Stimulated activated naive B cell treated with anti-CD40 and anti-IgM and Interleukin-4, amounts not matched to agents 10 μg/mL and 1 μg/mL and 100 μg/mL, for 72 hours (primary cell): ENCODE measurements around the gene SAT1.

Experiments
- ATAC-seq, 2 donors: fragments of 150-1000 bp; cut with Tn5 transposase; replicated peaks; 2 replicates each; pipeline ENCODE4 v1.10.0; 2021; ENCODE audit warnings: moderate library complexity in 1 of 2
- DNase-seq: peaks from one replicate; pipeline ENCODE4 v3.0.0; 2021
- H3K27ac Mint-ChIP-seq: one replicate; pipeline ENCODE4 v1.8.0; 2022; ENCODE audit warnings: mild to moderate bottlenecking, mixed read lengths
- H3K27me3 Mint-ChIP-seq, 2 donors: one replicate each; pipeline ENCODE4 v1.8.0; 2022; ENCODE audit warnings: mixed read lengths in 2 of 2
- H3K36me3 Mint-ChIP-seq, 2 donors: one replicate each; pipeline ENCODE4 v1.8.0; 2022; ENCODE audit warnings: mixed read lengths in 2 of 2, mild to moderate bottlenecking in 1 of 2
- H3K4me1 Mint-ChIP-seq, 2 donors: one replicate each; pipeline ENCODE4 v1.8.0; 2022; ENCODE audit warnings: mixed read lengths in 2 of 2, mild to moderate bottlenecking in 1 of 2
- H3K4me3 Mint-ChIP-seq, 2 donors: one replicate each; pipeline ENCODE4 v1.8.0; 2022; ENCODE audit warnings: mild to moderate bottlenecking in 2 of 2, mixed read lengths in 2 of 2, moderate library complexity in 1 of 2
- H3K9me3 Mint-ChIP-seq, 2 donors: one replicate each; pipeline ENCODE4 v1.8.0; 2022; ENCODE audit warnings: mixed read lengths in 2 of 2, mild to moderate bottlenecking in 1 of 2

SAT1 gene

GRCh38 chrX:23810279-23810678 lies 27.3 kb downstream of the SAT1 start:
- Mint-ChIP-seq H3K36me3 (peaks cover 3% of the 10 kb centered on the region in 2 donors), H3K27ac (no peak overlapping the region), H3K4me3 (peak overlapping the region in 1 of 2 donors; percentile 4), H3K27me3 (no peaks in the 10 kb centered on the region), H3K9me3 (no peaks in the 10 kb centered on the region), H3K4me1 (peaks cover 2 to 13% of the 10 kb centered on the region in 2 donors)
- ATAC-seq (no peak), DNase-seq (no peak)

GRCh38 chrX:23811108-23811651 lies 28.2 kb downstream of the SAT1 start:
- ATAC-seq (peak; percentile 53 to 57), DNase-seq (no peak)
- Mint-ChIP-seq H3K36me3 (peaks cover 3% of the 10 kb centered on the region in 2 donors), H3K27ac (no peak overlapping the region), H3K4me1 (peaks cover 2 to 13% of the 10 kb centered on the region in 2 donors), H3K9me3 (no peaks in the 10 kb centered on the region), H3K27me3 (no peaks in the 10 kb centered on the region), H3K4me3 (peak overlapping the region; percentile 12 to 56)

GRCh38 chrX:23811656-23812055 lies 28.7 kb downstream of the SAT1 start:
- peak overlapping the region; percentile 12 to 56 for H3K4me3 Mint-ChIP-seq
- no peak overlapping the region for H3K27ac Mint-ChIP-seq
- H3K4me1 Mint-ChIP-seq = peaks cover 2 to 13% of the 10 kb centered on the region in 2 donors
- DNase-seq (no peak), ATAC-seq (peak in 1 of 2 donors; percentile 22)
- no peaks in the 10 kb centered on the region for H3K9me3 Mint-ChIP-seq
- H3K36me3 Mint-ChIP-seq = peaks cover 3% of the 10 kb centered on the region in 2 donors
- no peaks in the 10 kb centered on the region for H3K27me3 Mint-ChIP-seq

- DNase-seq (no peak), ATAC-seq (no peak)
- Mint-ChIP-seq H3K4me3 (no peak overlapping the region), H3K27me3 (no peaks in the 10 kb centered on the region), H3K36me3 (peaks cover 3% of the 10 kb centered on the region in 2 donors), H3K4me1 (peaks cover 8 to 18% of the 10 kb centered on the region in 2 donors), H3K9me3 (no peaks in the 10 kb centered on the region), H3K27ac (no peak overlapping the region)
These were observed 30.8 kb downstream of the SAT1 start for GRCh38 chrX:23813808-23814207.

- DNase-seq (no peak), ATAC-seq (no peak)
- Mint-ChIP-seq H3K4me1 (peaks cover 8 to 18% of the 10 kb centered on the region in 2 donors), H3K9me3 (no peaks in the 10 kb centered on the region), H3K4me3 (no peak overlapping the region), H3K36me3 (peaks cover 3% of the 10 kb centered on the region in 2 donors), H3K27me3 (no peaks in the 10 kb centered on the region), H3K27ac (no peak overlapping the region)
These were observed 32.4 kb downstream of the SAT1 start for GRCh38 chrX:23815376-23815775.

- DNase-seq = no peak
- Mint-ChIP-seq H3K4me3 (no peak overlapping the region), H3K36me3 (peaks cover 3% of the 10 kb centered on the region in 2 donors), H3K27ac (no peak overlapping the region), H3K4me1 (peaks cover 8 to 12% of the 10 kb centered on the region in 2 donors), H3K9me3 (no peaks in the 10 kb centered on the region), H3K27me3 (no peaks in the 10 kb centered on the region)
- no peak for ATAC-seq
These were observed 33.2 kb downstream of the SAT1 start for GRCh38 chrX:23816179-23816578.

- peaks cover 3% of the 10 kb centered on the region in 2 donors for H3K36me3 Mint-ChIP-seq
- no peaks in the 10 kb centered on the region for H3K27me3 Mint-ChIP-seq
- no peak overlapping the region for H3K4me3 Mint-ChIP-seq
- H3K9me3 Mint-ChIP-seq = no peaks in the 10 kb centered on the region
- no peak for DNase-seq
- peak overlapping the region; percentile 89 for H3K27ac Mint-ChIP-seq
- no peak for ATAC-seq
- peaks cover 5 to 6% of the 10 kb centered on the region in 2 donors for H3K4me1 Mint-ChIP-seq
These were observed 35.0 kb downstream of the SAT1 start for GRCh38 chrX:23817979-23818336.

GRCh38 chrX:23819385-23820234 lies 36.6 kb downstream of the SAT1 start:
- no peaks in the 10 kb centered on the region for H3K27me3 Mint-ChIP-seq
- no peak for DNase-seq
- peaks cover 5 to 6% of the 10 kb centered on the region in 2 donors for H3K4me1 Mint-ChIP-seq
- H3K4me3 Mint-ChIP-seq = no peak overlapping the region
- no peaks in the 10 kb centered on the region for H3K9me3 Mint-ChIP-seq
- no peak overlapping the region for H3K27ac Mint-ChIP-seq
- no peak for ATAC-seq
- no peaks in the 10 kb centered on the region for H3K36me3 Mint-ChIP-seq

- Mint-ChIP-seq H3K4me3 (no peak overlapping the region), H3K9me3 (no peaks in the 10 kb centered on the region), H3K36me3 (no peaks in the 10 kb centered on the region), H3K4me1 (peaks cover 5 to 6% of the 10 kb centered on the region in 2 donors), H3K27ac (no peak overlapping the region), H3K27me3 (no peaks in the 10 kb centered on the region)
- ATAC-seq (no peak), DNase-seq (no peak)
These were observed 37.3 kb downstream of the SAT1 start for GRCh38 chrX:23820235-23820782.

- Mint-ChIP-seq H3K4me1 (peaks cover 5% of the 10 kb centered on the region in 2 donors), H3K9me3 (no peaks in the 10 kb centered on the region), H3K27me3 (no peaks in the 10 kb centered on the region), H3K4me3 (no peak overlapping the region), H3K27ac (no peak overlapping the region), H3K36me3 (no peaks in the 10 kb centered on the region)
- ATAC-seq (no peak), DNase-seq (no peak)
These were observed 38.9 kb downstream of the SAT1 start for GRCh38 chrX:23821847-23822246.

GRCh38 chrX:23822397-23822796 lies 39.4 kb downstream of the SAT1 start:
- H3K4me1 Mint-ChIP-seq = peaks cover 0 to under 1% of the 10 kb centered on the region in 2 donors
- no peaks in the 10 kb centered on the region for H3K27me3 Mint-ChIP-seq
- H3K4me3 Mint-ChIP-seq = no peak overlapping the region
- H3K9me3 Mint-ChIP-seq = no peaks in the 10 kb centered on the region
- DNase-seq (no peak), ATAC-seq (no peak)
- no peak overlapping the region for H3K27ac Mint-ChIP-seq
- no peaks in the 10 kb centered on the region for H3K36me3 Mint-ChIP-seq

GRCh38 chrX:23822841-23823240 lies 39.9 kb downstream of the SAT1 start:
- ATAC-seq (no peak), DNase-seq (no peak)
- H3K36me3 Mint-ChIP-seq = no peaks in the 10 kb centered on the region
- no peaks in the 10 kb centered on the region for H3K27me3 Mint-ChIP-seq
- no peak overlapping the region for H3K27ac Mint-ChIP-seq
- H3K4me3 Mint-ChIP-seq = no peak overlapping the region
- no peaks in the 10 kb centered on the region for H3K9me3 Mint-ChIP-seq
- H3K4me1 Mint-ChIP-seq = no peaks in the 10 kb centered on the region

- Mint-ChIP-seq H3K4me1 (no peaks in the 10 kb centered on the region), H3K4me3 (no peak overlapping the region), H3K36me3 (no peaks in the 10 kb centered on the region), H3K9me3 (no peaks in the 10 kb centered on the region), H3K27ac (no peak overlapping the region), H3K27me3 (no peaks in the 10 kb centered on the region)
- ATAC-seq = no peak
- no peak for DNase-seq
These were observed 42.7 kb downstream of the SAT1 start for GRCh38 chrX:23825675-23826074.

- Mint-ChIP-seq H3K4me1 (no peaks in the 10 kb centered on the region), H3K36me3 (no peaks in the 10 kb centered on the region), H3K9me3 (no peaks in the 10 kb centered on the region), H3K27me3 (no peaks in the 10 kb centered on the region), H3K4me3 (no peak overlapping the region), H3K27ac (no peak overlapping the region)
- DNase-seq (no peak), ATAC-seq (no peak)
These were observed 43.2 kb downstream of the SAT1 start for GRCh38 chrX:23826216-23826615.

- no peak for ATAC-seq
- Mint-ChIP-seq H3K27ac (no peak overlapping the region), H3K27me3 (no peaks in the 10 kb centered on the region), H3K9me3 (no peaks in the 10 kb centered on the region), H3K36me3 (no peaks in the 10 kb centered on the region), H3K4me3 (no peak overlapping the region), H3K4me1 (no peaks in the 10 kb centered on the region)
- DNase-seq = no peak
These were observed 43.7 kb downstream of the SAT1 start for GRCh38 chrX:23826653-23827052.
